ENCODE results near the gene LMF1. TPM values are rescaled to one million over a fixed set of nuclear protein-coding genes. Genes with fewer than 3 reads are reported as not detected.
A peak's percentile ranks its signal among the peaks of the same experiment; 100 is the strongest.
"Not testable (repeated sequence)": the region's sequence is repeated elsewhere in the genome, so short reads cannot be mapped to it uniquely, and the experiment has no call there.

The LMF1 gene
- polyA plus RNA-seq, 10 donors, result 7.7 to 13.5 (median 10.4) TPM

GRCh38 chr16:951660-952301, 19.0 kb downstream of the LMF1 start:
- DNase-seq, result no peak

- DNase-seq, result peak in 2 of 3 donors; percentile 51 to 60
Observed at GRCh38 chr16:950733-951573, 19.8 kb downstream of the LMF1 start.

- not testable (repeated sequence) for DNase-seq
Observed at GRCh38 chr16:948767-949166, 22.0 kb downstream of the LMF1 start.

- DNase-seq, result not testable (repeated sequence)
Observed at GRCh38 chr16:947922-948303, 22.9 kb downstream of the LMF1 start.

- no peak for DNase-seq
Observed at GRCh38 chr16:947255-947921, 23.4 kb downstream of the LMF1 start.

- DNase-seq, result no peak
Observed at GRCh38 chr16:946048-946395, 24.8 kb downstream of the LMF1 start.

- no peak for DNase-seq
Observed at GRCh38 chr16:945271-946047, 25.3 kb downstream of the LMF1 start.

GRCh38 chr16:943971-944370, 26.8 kb downstream of the LMF1 start:
- no peak for DNase-seq

- DNase-seq, result no peak
Observed at GRCh38 chr16:942436-943060, 28.2 kb downstream of the LMF1 start.

- DNase-seq, result no peak
Observed at GRCh38 chr16:939941-940340, 30.8 kb downstream of the LMF1 start.

- DNase-seq, result no peak
Observed at GRCh38 chr16:939311-939710, 31.5 kb downstream of the LMF1 start.

- no peak for DNase-seq
Observed at GRCh38 chr16:938752-939151, 32.0 kb downstream of the LMF1 start.

- no peak for DNase-seq
Observed at GRCh38 chr16:938136-938535, 32.6 kb downstream of the LMF1 start.

- DNase-seq, result no peak
Observed at GRCh38 chr16:937723-938122, 33.1 kb downstream of the LMF1 start.

GRCh38 chr16:937311-937710, 33.5 kb downstream of the LMF1 start:
- no peak for DNase-seq

- no peak for DNase-seq
Observed at GRCh38 chr16:935684-936083, 35.1 kb downstream of the LMF1 start.

GRCh38 chr16:934178-934577, 36.6 kb downstream of the LMF1 start:
- no peak for DNase-seq

- no peak for DNase-seq
Observed at GRCh38 chr16:933581-933980, 37.2 kb downstream of the LMF1 start.

- no peak for DNase-seq
Observed at GRCh38 chr16:932831-933330, 37.9 kb downstream of the LMF1 start.

GRCh38 chr16:931626-932500, 38.9 kb downstream of the LMF1 start:
- DNase-seq, result no peak

Data from muscle of back (tissue), 11 donors.